Left lung (tissue), 10 donors: ENCODE data around the gene RASGEF1C. TPM values are rescaled to one million over a fixed set of nuclear protein-coding genes. Genes with fewer than 3 reads are reported as not detected.

Source experiments
- ATAC-seq: fragments of 200-7000 bp; cut with Tn5 transposase; one replicate; pipeline ENCODE4 v1.9.1; 2020; ENCODE audit warnings: moderate library complexity
- DNase-seq, 4 donors: peaks; one replicate each; pipeline ENCODE4 v3.0.0-alpha.2; 2013 to 2020
- H3K27ac ChIP-seq, 2 donors: fragments of 200-600 bp; sonication (generic) in 1 of 2; one replicate each; pipeline versions ENCODE4 v1.5.0 to v1.8.0; 2020 to 2021
- H3K27me3 ChIP-seq, 2 donors: fragments of 200-600 bp; sonication (generic) in 1 of 2; one replicate each; pipeline versions ENCODE4 v1.5.0 to v1.8.0; 2020 to 2021
- H3K36me3 ChIP-seq, 2 donors: fragments of 200-600 bp; sonication (generic) in 1 of 2; one replicate each; pipeline versions ENCODE4 v1.5.0 to v1.8.0; 2020 to 2021
- H3K4me1 ChIP-seq, 2 donors: fragments of 200-600 bp; one replicate each; pipeline ENCODE4 v1.8.0; 2021
- H3K4me3 ChIP-seq, 2 donors: fragments of 200-600 bp; sonication (generic) in 1 of 2; one replicate each; pipeline versions ENCODE4 v1.5.0 to v1.8.0; 2020 to 2021; ENCODE audit warnings: mild to moderate bottlenecking in 1 of 2
- H3K9me3 ChIP-seq, 2 donors: fragments of 200-600 bp; sonication (generic) in 1 of 2; one replicate each; pipeline versions ENCODE4 v1.5.0 to v1.8.0; 2020 to 2021
- intact Hi-C, 2 donors: fragments of 100-400 bp; cut with DNase I; formaldehyde crosslinking; loops; one replicate each; pipeline versions ENCODE4 v1.11.2 to v1.14.2; 2022
- polyA plus RNA-seq, 6 donors: library from polyadenylated mRNA; unstranded; fragments of 120-200 nt; gene quantifications; one replicate each; pipeline ENCODE4 v1.2.1, GENCODE V29; 2013; ENCODE audit not compliant: insufficient read length in 6 of 6
- total RNA-seq, 2 donors: library from RNA; stranded (reverse); fragmentation: NEBNext Ultra II Directional; extraction: Animal tissue kit (Norgen Biotek cat#: 25700); gene quantifications; one replicate each; pipeline ENCODE4 v1.2.1, GENCODE V29; 2021
- TF ChIP-seq, protein P1 (sequence below), 2 donors: fragments of 200-600 bp; sonication (generic) in 1 of 2; IDR thresholded peaks; one replicate each; pipeline versions ENCODE4 v1.5.0 to v1.8.0; 2021; ENCODE audit warnings: antibody characterized with exemption in 2 of 2
- donor health status: DM: no; HTN: yes; CAD: no.
- donor health status: DM: no; HTN: no; CAD: no.

RASGEF1C gene
- total and polyA plus RNA-seq, 8 donors, result 0.09 to 0.34 (median 0.17) TPM; not detected in 3

DNA sequence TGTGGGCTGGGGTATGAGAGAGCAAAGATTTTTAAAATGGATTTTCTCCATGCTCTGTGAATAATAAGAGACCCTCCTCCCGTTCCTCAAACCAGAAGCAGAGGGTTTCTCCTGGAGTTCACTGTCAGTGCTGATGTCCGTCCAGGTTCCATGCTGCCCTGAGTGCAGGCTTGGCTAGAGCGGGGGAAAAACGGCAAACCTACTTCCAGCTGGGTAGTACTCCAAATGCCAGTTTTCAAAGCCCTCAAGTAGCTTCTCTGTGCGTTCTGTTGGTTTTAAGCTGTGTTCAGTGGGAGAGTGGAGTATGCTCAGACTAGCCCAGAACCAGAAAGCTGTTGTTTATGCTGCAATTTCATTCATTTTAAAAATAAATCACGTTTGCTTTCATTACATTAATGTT is 40.3 kb downstream of the RASGEF1C start:
- intact Hi-C loops, result no loop called here
- TF ChIP-seq, protein P1, sequence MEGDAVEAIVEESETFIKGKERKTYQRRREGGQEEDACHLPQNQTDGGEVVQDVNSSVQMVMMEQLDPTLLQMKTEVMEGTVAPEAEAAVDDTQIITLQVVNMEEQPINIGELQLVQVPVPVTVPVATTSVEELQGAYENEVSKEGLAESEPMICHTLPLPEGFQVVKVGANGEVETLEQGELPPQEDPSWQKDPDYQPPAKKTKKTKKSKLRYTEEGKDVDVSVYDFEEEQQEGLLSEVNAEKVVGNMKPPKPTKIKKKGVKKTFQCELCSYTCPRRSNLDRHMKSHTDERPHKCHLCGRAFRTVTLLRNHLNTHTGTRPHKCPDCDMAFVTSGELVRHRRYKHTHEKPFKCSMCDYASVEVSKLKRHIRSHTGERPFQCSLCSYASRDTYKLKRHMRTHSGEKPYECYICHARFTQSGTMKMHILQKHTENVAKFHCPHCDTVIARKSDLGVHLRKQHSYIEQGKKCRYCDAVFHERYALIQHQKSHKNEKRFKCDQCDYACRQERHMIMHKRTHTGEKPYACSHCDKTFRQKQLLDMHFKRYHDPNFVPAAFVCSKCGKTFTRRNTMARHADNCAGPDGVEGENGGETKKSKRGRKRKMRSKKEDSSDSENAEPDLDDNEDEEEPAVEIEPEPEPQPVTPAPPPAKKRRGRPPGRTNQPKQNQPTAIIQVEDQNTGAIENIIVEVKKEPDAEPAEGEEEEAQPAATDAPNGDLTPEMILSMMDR (IDR thresholded peaks at IDR 0.05), result no peak
- no peak for ATAC-seq
- Histone ChIP-seq H3K27ac (no peak overlapping the region), H3K4me1 (no peaks in the 10 kb centered on the region), H3K4me3 (no peak overlapping the region), H3K9me3 (no peaks in the 10 kb centered on the region), H3K27me3 (peaks cover 0 to 31% of the 10 kb centered on the region in 2 donors), H3K36me3 (no peaks in the 10 kb centered on the region)
- DNase-seq, result no peak

DNA sequence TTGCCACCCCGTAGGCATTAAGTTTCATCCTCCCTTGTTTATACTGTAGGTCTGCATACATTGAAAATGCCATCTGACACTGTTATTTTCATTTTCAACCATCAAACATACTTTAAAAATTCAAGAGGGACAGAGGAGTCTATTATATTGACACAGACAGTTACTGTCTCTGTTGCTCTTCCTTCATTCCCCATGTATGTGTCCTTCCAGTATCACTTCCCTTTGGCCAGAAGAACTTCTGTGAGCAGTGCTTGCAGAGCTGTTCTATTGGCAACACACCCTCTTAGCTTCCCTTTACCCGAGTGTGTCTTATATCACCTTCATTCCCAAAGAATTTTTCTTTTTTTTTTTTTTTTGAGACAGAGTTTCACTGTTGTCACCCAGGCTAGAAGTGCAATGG is 42.8 kb downstream of the RASGEF1C start:
- Histone ChIP-seq H3K9me3 (no peaks in the 10 kb centered on the region), H3K4me1 (no peaks in the 10 kb centered on the region), H3K27me3 (peaks cover 0 to 23% of the 10 kb centered on the region in 2 donors), H3K36me3 (no peaks in the 10 kb centered on the region), H3K27ac (no peak overlapping the region), H3K4me3 (no peak overlapping the region)
- TF ChIP-seq, protein P1 (IDR thresholded peaks at IDR 0.05), result no peak
- DNase-seq, result no peak
- intact Hi-C loops, result no loop called here
- peak; percentile 49 for ATAC-seq

- peaks cover 0 to 6% of the 10 kb centered on the region in 2 donors for H3K4me1 ChIP-seq
- no peak overlapping the region for H3K4me3 ChIP-seq
- no peaks in the 10 kb centered on the region for H3K36me3 ChIP-seq
- H3K9me3 ChIP-seq, result no peaks in the 10 kb centered on the region
- no peak overlapping the region for H3K27ac ChIP-seq
- intact Hi-C loops, result no loop called here
- DNase-seq (no peak), ATAC-seq (no peak)
- H3K27me3 ChIP-seq, result peaks cover 0 to 20% of the 10 kb centered on the region in 2 donors
- TF ChIP-seq, protein P1 (IDR thresholded peaks at IDR 0.05), result no peak
Observed at GRCh38 chr5:180162304-180162661, 46.7 kb downstream of the RASGEF1C start.

- intact Hi-C loops, result no loop called here
Observed at GRCh38 chr5:180161420-180162303, 47.3 kb downstream of the RASGEF1C start.

GRCh38 chr5:180160789-180161188 is 48.2 kb downstream of the RASGEF1C start:
- peaks cover 0 to 25% of the 10 kb centered on the region in 2 donors for H3K27me3 ChIP-seq
- H3K36me3 ChIP-seq, result no peaks in the 10 kb centered on the region
- no peak overlapping the region for H3K4me3 ChIP-seq
- TF ChIP-seq, protein P1 (IDR thresholded peaks at IDR 0.05), result no peak
- H3K27ac ChIP-seq, result no peak overlapping the region
- DNase-seq (no peak), ATAC-seq (peak; percentile 40)
- intact Hi-C loops, result no loop called here
- no peaks in the 10 kb centered on the region for H3K9me3 ChIP-seq
- H3K4me1 ChIP-seq, result peaks cover 0 to 6% of the 10 kb centered on the region in 2 donors

More at GRCh38 chr5:180161420-180162303, 47.3 kb downstream of the RASGEF1C start:
- Histone ChIP-seq H3K4me1 (peaks cover 0 to 6% of the 10 kb centered on the region in 2 donors), H3K9me3 (no peaks in the 10 kb centered on the region), H3K4me3 (no peak overlapping the region), H3K27ac (no peak overlapping the region), H3K27me3 (peaks cover 0 to 20% of the 10 kb centered on the region in 2 donors), H3K36me3 (no peaks in the 10 kb centered on the region)
- no peak for DNase-seq
- no peak for ATAC-seq
- TF ChIP-seq, protein P1 (IDR thresholded peaks at IDR 0.05), result no peak
